ENCODE results near the gene NPTN.
"Not testable (repeated sequence)": the region's sequence is repeated elsewhere in the genome, so short reads cannot be mapped to it uniquely, and the experiment has no call there.

Gene NPTN

DNA sequence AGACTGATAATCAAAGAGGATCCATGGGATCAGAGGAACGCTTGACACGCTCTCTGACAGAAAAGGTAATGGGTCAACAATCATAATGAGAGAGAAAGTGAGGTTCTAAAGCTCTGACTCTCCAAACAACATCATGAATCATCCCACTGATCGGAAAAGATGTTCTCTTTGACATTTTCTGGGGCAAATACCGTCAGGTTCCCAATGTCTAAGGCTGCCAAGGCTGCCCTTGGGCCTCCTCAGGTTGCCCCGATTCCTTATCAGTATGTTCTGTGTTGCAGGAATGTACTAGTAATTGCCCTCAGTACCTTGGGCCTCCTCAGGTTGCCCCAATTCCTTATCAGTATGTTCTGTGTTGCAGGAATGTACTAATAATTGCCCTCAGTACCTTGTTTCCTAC lies 60.9 kb downstream of the NPTN start:
- no peak for DNase-seq (ENCODE audit: low read depth in 2 of 2)

- no peak for DNase-seq (ENCODE audit: low read depth in 2 of 2)
These were observed 61.8 kb downstream of the NPTN start for GRCh38 chr15:73571346-73571745.

GRCh38 chr15:73570355-73571032 lies 62.7 kb downstream of the NPTN start:
- no peak for DNase-seq (ENCODE audit: low read depth in 2 of 2)

DNA sequence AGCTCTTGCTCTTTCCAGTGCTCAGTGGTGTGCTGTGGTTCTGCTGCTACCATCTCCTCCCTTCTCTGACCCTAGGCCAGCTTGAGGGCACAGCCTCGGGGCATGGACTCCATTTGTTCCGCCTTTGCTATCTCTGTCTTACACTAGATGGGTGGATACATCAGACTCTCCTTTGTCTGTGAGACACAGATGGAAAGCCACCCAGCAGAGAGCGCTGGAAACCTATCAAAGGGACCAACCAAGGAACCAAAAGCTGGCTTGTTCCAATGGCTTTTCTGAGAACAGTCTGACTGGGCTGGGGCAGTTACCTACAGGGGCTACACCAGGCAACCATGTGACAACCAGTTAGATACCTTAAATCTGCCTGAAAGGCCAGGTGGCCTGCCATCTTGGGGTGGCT lies 63.8 kb downstream of the NPTN start:
- DNase-seq (ENCODE audit: low read depth in 2 of 2): no peak

DNA sequence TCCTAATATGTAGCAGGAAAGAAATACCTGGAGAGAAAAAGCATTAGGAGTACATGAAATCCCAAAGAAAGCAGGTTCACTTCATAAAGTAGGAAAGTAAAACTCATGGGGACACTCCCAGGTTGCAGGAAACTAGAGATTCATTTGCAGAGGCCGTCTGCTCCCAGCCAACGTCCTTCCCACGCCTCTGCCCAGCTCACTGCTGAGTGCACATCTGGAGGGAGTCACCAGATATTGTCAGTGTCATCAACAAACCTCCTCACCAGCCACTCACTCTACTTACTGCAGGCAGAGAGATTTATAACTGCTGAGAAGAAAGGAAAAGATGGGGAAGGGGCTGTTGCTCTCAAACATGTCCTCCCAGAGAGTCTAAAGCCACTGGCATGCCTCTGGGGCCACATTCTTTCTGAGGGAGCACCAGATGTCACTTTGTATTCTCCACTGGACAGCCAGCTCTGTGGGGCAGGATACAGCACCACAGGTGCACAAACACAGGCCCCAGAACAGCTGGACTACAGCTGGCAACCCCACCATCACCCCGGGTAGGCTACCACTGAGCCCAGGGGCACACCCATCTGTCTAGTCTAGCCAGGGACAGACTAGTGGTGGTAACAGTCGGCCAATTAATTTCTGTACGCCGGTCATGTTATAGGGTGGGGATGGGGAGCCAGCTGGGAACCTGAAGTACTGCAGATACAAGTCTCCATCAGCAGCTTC lies 64.5 kb downstream of the NPTN start:
- no peak for DNase-seq (ENCODE audit: low read depth in 2 of 2)

- no peak for DNase-seq (ENCODE audit: low read depth in 2 of 2)
These were observed 66.2 kb downstream of the NPTN start for GRCh38 chr15:73567020-73567419.

DNA sequence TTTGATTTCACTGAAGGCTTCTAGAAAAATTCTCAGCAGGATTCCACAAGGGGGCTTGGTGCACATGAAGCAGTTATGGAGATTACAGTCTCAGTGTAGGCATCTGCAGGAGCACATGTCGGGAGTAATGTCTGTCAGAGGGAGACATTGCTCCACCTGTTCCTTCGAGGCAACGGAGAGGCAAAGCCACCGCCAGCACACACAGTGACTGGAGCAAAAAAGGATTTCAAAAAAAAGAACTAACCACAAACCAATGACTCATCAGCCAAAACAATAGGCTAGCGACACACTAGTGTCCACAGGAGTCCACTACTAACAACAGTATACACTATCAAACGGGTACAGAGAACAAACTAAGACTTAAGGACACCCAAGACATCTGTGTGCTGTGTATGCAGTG lies 68.9 kb downstream of the NPTN start:
- DNase-seq (ENCODE audit: low read depth in 2 of 2): no peak

DNA sequence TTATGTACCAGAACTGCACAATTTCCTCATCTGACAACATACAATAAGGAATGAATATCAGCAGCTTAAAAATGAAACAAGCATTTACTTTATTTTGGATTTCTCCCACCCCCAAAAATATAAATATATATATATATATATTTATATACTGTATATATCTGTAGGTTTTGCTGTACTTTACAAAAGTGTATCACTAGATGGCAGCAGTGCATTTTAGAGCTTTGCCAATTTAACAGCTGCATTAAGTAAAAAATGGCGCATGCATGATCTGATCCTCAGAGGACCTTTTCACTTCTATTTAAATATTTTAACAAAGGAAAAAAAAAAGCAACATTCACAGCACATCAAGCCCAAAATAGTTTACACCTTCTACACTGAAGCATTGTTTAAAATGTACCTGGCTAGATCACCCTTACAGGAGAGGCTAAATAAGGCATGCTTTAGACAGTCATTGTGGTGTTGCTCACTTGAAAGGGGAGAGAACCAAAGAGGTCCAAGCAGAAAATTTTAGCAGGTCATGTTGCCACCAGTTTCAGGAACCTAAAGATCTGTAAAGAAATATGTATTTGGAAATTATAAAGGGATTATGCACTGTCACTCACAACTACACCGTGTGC lies 72.6 kb downstream of the NPTN start:
- no peak for DNase-seq (ENCODE audit: low read depth in 2 of 2)

- DNase-seq (ENCODE audit: low read depth in 2 of 2): no peak
These were observed 74.7 kb downstream of the NPTN start for GRCh38 chr15:73558529-73558928.

DNA sequence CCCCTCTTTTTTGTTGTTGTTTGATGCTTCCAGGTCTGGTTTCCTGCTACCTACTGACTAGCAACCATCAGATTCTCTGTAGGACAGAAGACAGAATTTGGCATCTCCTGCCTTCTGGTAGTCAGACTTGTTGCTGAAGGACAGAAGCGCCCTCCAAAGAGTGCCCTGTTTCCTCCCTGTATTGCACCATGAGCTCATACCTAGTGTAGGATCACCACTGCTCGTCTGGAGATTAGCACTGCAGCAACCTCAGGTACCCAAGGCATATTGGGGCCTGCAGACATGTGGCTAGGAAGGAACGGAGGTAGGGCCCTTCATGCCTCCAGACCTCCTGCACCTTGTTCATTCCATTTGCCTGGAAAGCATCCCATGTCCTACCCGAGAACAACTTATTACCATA lies 78.1 kb downstream of the NPTN start:
- DNase-seq (ENCODE audit: low read depth in 2 of 2): no peak

DNA sequence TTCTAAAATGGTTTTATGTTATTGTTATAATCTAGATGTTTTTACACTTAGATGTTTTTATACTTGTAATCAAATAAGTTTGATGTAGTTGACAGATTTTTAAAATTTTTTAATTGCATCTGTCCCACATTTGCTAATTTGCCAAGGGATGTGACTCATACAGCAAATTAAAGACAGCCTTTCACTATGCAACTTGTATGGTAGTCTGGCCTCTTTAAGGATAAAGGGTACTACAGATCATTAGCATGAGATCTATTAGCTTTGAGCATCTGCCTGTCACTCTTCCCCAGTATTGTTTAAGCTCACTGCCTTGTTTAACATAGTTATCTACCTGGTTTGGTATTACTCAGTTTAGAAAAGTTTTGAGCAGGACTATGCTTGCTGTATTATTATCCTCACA lies 83.0 kb downstream of the NPTN start:
- no peak for DNase-seq (ENCODE audit: low read depth in 2 of 2)

DNA sequence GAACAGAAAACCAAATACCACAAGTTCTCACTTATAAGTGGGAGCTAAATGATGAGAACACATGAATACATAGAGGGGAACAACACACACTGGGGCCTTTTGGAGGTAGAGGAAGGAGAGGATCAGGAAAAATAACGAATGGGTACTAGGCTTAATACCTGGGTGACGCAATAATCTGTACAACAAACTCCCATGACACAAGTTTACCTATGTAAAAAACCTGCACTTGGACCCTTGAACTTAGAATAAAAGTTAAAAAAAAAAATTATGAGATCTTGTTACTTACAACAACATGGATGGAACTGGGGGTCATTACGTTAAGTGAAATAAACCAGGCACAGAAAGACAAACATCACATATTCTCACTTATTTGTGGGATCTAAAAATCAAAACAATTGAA lies 84.3 kb downstream of the NPTN start:
- not testable (repeated sequence) for DNase-seq (ENCODE audit: low read depth in 2 of 2)

DNA sequence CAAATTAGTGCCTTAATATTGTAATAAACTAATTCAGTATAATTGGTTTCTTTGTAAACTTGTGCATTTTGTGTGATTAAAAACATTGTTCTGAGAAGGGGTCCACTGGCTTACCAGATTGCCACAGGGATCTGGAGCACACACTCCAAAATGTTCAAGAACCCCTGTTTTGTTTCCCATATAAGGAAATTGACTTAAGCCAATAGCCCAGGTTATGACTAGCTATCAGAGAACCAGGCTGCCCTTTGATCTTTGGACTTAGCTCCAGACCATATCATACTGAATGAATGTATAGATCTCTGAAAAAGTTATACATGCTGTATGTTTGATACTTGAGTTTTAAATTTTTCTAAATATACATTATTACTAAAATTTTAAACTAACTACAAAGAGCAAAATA lies 91.7 kb downstream of the NPTN start:
- no peak for DNase-seq (ENCODE audit: low read depth in 2 of 2)

- DNase-seq (ENCODE audit: low read depth in 2 of 2): no peak
These were observed 93.0 kb downstream of the NPTN start for GRCh38 chr15:73540161-73540560.

DNA sequence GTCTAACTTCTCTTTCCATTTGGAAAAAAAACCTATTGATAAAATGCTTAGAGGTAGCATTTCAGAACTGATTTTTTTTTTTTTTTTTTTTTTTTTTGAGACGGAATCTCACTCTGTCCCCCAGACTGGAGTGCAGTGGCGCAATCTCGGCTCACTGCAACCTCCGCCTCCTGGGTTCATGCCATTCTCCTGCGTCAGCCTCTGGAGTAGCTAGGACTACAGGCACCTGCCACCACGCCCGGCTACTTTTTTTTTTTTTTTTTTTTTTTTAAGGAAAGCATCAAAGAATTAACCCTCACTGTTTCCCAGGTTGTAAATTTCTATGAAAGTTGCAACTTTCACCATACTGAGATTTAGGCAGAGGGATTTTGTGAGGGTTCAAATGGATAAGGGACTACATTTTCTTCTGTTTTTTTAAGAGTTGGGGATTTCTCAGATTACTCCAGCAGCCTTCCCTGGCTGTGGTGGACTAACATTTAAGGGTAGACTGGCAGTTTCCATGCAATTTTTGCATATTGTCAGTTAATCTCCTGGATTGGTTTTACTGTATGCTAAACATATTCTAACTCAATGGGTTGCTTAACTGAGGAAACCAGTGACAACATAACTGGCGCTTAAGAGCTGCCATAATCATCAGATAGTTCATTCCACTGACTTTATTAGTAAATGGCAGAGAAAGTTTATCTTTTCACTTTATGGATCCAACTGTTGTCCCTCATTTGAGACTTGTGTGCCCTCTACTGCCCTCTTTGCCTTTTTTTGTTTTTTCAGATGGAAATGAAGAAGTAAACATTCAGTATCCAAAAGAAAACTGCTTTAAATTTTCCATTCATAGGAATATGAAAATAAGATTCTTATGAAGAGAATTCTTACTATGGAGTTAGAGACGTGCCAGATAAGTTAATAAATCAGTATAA lies 93.7 kb downstream of the NPTN start:
- no peak for DNase-seq (ENCODE audit: low read depth in 2 of 2)

- DNase-seq (ENCODE audit: low read depth in 2 of 2): no peak
These were observed 94.5 kb downstream of the NPTN start for GRCh38 chr15:73538563-73539211.

GRCh38 chr15:73538123-73538522 lies 95.1 kb downstream of the NPTN start:
- no peak for DNase-seq (ENCODE audit: low read depth in 2 of 2)

DNA sequence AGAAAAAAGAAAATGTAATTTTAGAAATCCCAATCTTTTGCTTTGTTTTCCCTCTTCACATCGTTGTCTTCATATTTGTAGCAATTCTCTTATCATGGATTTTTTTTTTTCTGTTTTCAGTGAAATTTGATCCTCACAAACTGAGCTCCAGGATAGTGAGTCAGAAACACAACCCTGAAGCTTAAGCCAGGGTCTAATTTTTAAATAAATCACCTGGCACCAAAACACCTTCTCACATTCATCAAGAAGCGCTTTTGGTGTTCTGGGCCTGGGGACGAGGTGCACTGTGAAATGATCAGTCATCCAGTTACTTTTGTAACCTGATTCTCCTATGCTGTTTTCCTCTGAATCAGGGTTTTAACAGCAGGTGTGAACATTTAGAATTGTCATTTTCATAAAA lies 102.5 kb downstream of the NPTN start:
- DNase-seq (ENCODE audit: low read depth in 2 of 2): no peak

GRCh38 chr15:73527598-73527997 lies 105.6 kb downstream of the NPTN start:
- no peak for DNase-seq (ENCODE audit: low read depth in 2 of 2)

DNA sequence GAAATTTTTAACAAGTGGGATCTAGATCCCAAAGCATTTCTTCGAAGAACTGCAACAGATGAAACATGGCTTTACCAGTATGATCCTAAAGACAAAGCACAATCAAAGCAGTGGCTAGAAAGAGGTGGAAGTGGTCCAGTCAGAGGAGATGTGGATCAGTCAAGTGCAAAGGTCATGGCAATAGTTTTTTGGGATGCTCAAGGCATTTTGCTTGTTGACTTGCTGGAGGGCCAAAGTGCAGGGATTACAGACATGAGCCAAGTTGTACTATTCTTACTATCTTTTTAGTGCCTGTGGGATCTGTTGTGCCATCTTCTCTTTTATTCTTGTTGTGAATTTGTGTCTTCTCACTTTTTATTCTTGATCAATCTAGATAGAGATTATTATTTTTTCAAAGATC lies 108.3 kb downstream of the NPTN start:
- DNase-seq (ENCODE audit: low read depth in 2 of 2): no peak

GRCh38 chr15:73522011-73522410 lies 111.2 kb downstream of the NPTN start:
- DNase-seq (ENCODE audit: low read depth in 2 of 2): no peak
